ENCODE results near the gene RIOX2. TPM values are rescaled to one million over a fixed set of nuclear protein-coding genes. Genes with fewer than 3 reads are reported as not detected.

RIOX2 gene
- total RNA-seq, 1 donor from 2014 or later = 17.5 TPM

DNA sequence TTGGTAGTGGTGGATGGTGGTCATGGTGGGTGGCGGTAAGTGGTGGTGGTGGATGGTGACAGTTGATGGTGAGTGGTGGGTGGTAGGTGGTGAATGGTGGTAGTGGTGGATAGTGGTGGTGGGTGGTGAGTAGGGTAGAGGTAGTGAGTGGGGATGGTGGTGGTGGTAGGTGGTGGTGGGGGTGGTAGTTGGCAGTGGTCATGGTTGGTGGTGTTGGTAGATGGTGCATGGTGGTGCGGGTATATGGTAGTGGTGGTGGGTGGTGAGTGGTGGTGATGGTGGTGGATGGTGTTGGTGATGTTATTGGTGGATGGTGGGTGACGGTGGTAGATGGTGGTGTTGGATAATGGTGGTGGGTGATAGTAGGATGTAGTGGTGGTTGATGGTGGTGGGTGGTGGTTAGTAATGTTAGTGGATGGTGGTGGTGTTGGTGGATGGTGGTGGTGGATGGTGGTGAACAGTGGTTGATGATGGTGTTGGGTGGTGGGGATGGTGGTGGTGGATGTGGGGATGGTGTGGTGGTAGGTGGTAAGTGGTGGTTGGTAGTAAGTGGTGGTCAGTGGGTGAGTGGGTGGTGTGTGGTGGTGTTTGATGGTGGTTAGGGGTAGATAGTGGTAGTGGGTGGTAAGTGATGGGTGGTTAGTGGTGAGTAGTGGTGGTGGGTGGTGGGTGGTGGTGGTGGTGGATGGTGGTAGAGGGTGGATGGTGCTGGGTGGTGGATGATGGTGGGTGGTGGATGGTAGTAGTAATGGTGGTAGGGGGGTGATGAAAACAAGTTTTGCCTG lies 16.7 kb upstream of the RIOX2 start:
- no peak for DNase-seq

DNA sequence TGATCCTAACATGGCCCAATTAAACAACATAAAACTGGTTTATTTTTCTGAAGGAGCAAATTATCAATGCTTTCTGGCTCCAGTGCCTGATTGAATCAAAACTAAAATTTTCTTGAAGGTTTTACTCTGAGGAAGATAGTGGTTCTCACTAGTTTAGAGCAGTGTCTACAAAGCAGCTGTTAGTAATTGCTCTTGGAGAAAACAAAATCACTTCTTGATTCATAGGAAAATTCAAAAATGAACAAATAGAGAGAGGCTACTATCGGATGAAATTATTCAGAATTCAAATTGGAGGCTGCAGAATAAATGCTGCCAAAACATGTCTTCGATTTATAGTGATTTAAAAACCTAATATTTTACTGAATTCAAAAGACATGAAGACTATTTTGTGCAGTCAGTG lies 15.1 kb upstream of the RIOX2 start:
- no peak for DNase-seq

DNA sequence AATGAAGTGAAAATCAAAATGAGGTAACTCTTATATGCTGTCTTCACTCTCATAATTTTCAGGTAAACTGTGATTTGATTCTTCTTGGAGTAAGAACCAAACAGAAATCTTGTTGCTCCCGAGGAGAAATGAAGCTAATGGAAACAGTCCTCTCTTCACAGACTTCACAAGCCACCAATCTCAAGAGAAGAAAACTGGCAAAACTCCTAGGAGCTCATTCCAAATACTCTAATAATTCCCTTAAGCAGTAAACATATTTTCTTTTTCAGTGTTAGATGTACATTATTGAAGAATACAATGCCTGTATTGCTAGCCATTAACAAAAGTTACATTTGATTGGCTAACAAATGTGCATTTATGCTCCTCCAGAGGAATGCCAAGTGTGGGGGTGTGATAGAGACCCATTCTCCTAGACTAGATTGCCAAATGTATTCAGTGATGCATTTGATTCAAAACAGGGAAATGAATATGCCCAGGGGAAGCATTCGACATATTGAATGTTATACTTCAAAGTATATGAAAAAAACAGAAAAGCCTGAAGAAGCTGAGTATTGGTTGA lies 11.8 kb upstream of the RIOX2 start:
- no peak for DNase-seq

DNA sequence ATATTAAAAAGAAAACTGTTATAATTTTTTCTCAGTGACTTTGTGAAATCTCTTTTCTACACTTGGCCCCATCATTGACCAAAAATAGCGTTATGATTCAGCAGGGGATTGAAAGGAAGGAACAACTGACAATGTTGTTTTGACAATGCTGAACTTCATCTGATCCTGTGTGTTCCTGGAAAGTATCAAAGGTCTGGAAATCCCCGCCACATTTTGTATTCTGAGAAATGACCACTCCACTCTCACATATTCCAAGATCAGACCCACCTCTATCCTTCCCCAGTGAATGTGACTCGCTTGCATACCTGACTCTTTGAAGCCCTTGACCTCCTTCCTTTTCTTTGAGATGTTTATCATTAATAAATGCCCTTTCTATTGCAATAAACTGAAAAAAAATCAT lies 9.7 kb upstream of the RIOX2 start:
- no peak for DNase-seq

DNA sequence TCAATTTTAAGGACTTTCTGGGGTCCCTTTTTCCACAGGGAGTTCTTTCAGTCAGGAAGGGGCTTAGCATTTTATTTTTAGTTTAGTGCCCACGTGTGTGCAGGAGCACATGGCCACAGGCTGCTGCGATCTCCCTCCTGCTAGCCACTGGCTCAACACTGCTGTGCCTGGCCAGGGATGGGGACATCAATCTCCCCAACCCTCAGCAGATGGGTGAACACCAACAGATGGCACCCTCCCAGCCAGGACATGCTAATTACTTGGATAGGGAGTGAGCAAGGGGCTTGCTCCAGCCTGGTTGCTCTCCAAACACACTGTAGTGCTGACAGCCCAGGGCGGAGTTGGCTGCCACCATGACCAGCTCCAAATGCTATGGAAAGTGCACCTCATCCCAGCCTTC lies 7.4 kb upstream of the RIOX2 start:
- no peak for DNase-seq

DNA sequence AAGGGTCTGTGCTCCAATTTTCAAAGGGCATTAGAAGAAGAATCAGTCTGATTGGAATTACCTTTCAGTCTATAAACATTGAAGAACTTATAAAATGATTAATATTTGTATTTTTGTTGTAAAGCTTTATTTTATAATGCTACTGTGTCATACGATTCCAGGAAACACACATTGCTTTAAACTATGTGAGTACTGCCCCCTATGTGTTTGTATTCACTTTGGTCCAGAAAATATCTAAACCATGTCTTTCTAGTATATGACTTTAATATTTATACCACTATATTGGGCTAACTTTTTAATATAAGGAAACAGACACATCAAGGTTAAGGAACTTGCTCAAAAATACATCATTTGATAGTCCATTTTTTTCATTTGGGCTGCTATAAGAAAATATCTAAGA lies 3.2 kb upstream of the RIOX2 start:
- DNase-seq = no peak

DNA sequence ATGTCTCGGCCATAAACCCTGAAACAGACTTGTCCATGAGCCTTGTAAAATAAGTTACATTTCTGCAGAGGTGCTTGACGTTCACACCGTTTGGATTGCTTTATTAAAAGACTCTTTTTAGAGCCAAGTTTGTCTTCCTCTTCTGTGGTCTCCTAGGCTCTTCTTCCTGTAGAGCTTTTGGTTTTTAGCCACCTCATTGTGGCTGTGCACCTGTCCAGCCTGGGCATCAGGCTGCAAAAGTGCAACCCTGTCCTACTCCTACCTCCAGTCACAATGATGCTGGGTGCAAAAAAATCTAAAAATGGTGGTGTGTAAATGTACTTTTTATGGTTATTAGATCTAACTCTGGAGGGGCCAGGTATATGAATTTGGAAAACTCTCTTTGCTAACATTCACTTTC lies 2.8 kb upstream of the RIOX2 start:
- DNase-seq = no peak

DNA sequence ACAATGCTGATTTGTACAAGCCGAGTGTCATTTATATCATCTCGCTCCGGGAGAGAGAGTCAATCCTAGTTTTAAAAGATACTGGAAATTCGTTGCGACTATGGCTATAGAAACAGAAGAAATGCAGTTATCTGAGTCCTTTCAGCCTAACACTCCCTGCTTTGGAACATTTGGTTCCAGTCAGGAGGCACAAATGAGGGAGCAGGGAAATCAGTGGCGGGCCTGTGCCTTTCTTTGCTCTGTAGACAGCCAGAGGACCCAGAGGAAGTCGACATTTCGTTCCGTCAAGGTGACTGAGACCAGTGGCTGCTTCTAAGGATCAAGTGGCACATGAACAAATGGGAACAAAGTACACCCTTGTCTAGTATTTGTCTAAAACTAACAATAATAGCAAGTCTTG lies 745 bp upstream of the RIOX2 start:
- no peak for DNase-seq

DNA sequence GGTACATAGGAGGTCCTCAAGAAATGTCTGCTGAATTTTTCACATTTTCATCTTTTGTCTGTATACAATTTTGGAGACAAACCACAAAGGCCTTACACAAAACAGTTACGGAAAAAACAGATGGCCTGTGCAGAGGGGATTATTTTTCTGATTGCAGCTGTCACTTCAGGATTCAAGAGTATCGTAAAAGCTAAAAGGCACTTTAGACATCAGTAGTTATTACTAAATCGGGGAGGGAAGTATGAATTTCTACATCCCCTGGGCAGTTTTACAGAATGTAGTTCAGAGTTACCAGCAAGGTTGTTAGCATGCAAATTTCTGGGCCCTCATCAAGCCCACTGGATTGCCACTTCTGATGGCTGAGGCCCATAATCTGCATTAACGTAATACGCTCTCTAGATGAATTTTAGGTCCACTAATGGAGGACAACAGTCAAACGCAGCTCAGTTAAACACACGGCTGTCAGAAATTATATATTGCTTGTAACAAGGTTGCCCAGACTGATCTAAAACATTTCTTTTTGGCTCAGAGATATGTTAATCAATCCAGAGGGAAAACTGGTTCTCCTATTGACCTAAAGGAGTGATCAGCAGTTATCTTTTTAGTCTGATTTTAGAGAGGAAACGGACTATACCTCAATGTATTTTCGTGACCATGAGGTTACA lies 1.1 kb downstream of the RIOX2 start:
- no peak for DNase-seq

DNA sequence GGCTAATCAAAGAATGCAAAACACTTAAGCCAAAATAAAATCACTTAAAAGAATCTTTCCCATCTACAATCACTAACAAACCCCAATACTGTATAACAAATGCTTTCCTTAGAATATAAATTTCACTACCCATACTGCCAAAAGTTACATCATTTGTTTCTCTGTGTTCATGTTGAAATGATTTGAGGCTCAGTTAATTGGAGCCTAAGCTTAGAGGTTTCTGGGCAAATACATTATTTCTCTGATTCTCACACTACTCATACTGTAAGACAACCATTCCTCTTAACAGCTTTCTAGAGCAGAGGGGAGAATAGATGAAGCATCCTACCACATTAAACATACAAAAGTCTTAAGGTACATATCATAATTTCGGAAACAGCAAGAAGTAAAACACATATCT lies 2.1 kb downstream of the RIOX2 start:
- no peak for DNase-seq

DNA sequence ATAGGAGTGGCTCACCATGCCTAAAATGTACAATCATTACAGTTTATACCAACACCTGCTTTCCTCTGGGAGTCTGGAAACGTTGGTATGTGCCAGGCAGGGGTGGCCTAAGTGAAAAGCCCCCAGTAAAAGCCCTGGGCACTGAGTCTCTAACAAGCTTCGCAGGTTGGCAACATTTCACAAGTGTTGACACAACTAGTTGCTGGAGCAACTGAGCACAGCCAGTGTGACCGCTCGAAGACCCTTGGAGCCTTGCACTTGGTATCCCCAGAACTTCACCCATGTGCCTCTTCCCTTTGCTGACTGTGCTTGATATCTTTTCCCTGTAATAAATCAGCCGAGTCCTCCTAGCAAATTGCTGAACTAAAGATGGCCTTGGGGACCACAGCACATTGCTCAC lies 2.7 kb downstream of the RIOX2 start:
- no peak for DNase-seq

DNA sequence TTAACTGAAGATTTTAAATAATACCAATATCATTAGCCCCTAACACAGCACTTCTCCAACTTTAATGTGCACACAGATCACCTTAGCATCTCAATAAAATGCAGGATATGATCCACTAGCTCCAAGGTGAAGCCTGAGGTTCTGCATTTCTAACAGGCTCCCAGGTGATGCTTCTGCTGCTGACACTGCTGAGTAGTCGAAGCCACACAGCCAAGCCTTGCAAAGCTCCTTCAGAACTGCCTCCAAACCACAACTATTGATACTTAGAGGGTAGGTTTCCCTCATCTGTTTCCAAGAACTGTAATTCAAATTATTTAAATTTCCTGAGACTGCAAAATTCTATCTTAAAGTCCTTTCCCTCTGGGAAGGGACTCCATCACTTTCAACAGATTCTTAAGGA lies 3.9 kb downstream of the RIOX2 start:
- DNase-seq = no peak

DNA sequence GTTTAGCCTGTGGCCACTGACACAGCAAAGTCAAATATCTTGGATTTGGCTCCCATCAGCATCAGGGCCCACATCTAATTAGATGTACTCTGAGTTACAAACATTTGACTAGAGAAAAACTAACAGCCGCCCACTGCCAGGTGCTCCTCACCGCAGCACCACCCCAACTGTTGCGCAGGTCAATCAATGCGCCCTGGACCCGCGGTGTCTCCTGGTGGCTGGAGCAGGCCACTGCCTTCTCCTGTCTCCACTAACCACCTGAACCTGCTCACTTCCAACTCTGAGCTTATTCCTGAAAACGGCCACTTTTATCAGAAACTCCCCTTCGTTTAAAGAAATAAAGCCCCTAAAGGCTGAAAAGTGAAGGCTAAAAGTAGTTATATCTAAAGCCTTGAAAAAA lies 4.3 kb downstream of the RIOX2 start:
- no peak for DNase-seq

DNA sequence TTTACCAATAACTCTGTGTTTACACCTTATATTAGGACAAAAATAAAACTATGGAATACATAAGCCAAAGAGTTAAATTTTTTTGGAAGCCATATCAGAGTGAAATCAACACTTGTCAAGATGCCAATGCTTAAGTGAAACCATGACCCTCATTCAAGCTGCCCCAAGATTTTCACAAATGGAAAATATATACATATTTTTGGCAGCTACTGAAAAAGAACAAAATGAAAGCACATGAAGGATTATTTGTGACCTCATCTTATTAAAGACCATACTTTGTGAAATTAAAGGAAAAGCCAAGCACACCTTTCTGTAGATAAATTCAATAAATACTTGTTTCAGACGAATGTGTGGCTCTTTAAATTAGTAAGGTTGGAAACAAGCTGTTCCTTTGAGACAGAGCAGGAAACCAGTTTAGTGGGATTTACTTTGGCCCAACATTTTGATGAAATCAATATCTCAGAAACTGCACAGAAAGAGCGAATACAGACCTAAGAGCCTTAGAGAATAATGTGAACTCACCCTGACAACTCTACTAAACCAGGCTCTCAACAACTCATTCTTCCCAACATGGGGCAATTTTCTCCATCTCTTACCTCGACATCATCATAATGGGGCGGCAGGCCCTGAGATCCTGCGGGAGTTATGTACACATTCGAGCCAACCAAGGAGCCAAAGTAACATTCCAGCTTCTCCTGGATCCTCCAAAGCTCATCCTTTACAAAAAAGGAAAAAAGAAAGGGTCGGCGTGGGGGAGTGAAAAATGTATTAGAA lies 11.1 kb downstream of the RIOX2 start:
- no peak for DNase-seq

DNA sequence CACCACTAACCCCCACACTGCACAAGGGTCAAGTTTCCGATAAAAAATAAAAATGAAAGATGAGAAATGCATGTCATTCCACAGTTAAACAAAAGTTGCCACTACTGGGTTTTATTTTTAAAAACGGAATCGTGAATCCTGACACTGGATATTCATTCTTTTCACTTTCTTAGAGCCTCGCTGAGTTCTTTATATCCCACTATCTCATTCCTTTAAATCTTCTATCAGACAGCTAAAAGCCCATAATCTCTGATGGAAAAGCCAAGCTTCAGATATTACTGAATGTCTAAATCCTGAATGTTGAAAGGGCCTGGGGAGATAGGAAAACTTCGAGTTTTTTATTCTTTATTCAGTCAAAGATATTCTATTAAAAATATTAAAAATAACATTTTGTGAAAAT lies 11.7 kb downstream of the RIOX2 start:
- DNase-seq = no peak

DNA sequence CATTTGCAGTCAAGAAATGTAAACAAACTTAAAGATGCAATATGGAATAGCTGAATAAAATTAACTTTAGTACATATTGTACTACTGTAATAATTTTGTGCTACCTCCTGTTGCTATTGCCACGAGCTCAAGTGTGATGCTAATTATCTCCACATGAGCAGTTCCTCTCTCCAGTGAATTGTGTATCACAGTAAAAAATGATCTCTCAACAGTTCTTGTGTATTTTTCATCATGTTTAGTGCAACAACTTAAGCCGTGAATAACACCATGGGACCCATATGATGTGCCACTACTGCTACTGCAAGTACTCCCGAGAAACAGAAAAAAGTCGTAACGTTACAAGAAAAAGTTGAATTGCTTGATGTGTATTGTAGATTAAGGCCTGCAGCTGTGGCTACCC lies 12.4 kb downstream of the RIOX2 start:
- no peak for DNase-seq

DNA sequence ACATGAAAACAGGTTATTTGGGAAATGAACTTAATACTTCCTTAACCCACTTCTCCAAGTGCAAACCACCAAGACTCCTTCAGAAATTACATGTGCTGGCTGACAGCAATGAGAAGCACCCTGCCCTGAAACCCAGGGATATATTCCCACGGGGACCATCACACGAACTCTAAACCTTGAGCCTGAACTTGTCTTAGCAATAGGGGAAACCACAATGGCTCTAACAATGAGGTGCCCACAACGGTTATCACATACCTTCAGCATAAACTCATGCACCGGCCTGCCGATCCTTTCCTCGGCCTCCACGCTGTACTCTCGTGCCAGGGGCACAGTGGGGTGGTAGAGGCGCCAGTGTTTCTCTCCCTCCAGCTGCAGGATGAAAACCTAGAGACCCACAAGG lies 13.4 kb downstream of the RIOX2 start:
- DNase-seq = no peak

DNA sequence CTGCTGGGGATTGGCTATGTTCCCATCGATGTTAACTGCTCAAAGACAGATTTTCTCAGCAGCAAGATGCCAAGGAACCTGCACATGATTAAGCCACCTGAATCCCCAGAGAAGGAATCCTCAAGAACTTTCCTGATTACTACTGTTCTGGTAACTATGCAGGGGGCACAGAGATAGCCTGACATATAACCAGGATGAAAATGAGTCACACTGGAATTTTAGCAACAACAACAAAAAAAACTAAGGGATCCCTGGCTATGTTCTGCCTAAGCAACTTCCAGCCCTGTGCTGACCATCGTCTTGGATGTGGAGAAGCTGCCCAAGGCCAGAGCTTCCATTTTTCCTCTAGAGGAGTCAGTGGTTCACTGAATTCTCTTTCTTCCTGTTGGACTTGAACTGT lies 13.8 kb downstream of the RIOX2 start:
- DNase-seq = no peak

DNA sequence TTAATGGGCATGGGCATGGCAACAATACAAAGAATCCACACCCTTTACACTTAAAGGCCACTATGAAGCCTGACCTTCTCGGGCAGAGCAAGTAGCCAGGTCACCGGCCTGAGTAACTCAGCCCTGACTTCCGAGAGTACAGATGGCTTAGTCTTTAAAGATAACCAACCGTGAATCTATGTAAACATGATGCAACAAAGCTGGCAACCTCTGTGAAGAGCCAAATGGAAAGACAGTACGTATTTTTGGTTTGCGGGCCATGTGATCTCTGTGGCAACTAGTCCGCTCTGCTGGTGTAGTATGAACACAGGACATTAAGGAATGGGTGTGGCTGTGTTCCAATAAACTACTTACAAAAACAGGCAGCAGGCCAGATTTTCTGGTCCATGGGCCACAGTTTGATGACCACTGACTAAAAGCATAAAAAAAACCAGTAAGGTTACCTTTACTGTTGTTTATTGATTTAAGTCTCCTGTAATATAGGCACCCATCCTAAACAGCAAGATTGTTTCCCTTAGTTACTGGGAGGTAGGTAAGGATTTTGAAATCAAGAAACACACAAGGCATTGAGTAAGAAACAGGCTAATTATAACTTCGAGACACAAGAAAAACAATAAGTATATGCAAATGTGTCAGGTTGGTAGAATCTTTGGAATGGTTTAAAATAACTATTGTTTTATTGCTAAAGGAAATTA lies 14.5 kb downstream of the RIOX2 start:
- DNase-seq = no peak

DNA sequence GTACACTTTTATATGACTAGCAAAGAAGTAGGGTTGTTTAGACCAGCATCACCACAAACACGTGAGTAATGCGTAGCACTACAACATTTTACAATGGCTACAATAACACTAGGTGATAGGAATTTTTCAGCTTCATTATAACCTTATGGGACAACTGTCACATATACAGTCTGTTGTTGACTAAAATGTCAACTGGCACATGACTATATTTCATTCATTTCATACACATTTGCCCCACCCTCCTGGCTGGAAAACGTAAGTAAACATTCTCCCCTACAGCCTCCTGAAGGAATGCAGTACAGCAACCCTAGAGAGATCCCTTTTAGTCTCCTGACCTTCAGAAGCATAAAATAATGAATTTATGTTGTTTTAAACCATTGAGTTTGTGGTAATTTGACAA lies 16.2 kb downstream of the RIOX2 start:
- no peak for DNase-seq

DNA sequence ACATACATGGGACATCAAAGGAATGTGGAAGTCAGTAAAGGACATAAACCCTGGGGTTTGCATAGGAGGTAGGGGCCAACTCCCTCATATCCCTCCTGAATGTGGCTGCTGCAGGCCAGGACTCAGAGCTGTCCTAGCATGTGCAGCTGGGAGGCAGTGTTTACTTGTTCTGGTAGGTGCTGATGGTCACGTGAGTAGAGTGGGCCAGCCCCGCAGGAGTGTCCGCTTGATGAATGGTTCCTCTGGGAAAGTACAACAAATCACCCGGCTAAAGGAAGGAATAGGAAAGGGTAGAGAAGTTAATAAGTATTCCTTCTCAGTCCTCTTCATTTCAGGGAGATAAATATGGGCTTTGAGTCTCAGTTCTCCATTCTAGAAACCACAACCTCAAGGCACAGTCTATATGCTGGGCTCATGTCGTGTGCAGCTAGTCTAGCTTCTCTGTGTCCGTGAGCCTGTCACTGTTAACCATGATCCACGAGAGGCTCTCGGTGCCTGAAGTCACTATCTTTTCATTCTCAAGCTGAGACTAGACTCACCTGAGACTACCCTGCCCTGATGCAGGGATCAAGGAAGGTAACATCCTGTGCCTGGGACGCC lies 17.9 kb downstream of the RIOX2 start:
- no peak for DNase-seq

DNA sequence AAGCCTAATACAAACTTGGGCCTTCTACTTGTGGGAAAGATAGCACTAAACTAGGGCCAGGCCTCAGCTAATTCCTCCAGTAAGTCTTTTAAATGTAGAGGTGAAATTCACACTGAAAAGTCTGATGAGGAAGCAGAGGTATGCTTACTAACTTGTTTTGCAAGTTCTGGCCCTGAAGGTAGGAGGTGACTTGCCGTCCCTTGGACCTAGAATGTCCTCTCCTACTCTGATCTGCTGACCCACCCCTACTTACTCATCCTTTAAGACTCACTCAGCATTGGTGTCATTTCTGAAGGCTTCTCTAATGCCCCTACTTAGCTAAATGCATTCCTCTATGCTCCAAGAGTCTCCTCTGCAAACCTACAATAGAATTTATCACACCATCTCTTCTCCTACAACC lies 19.4 kb downstream of the RIOX2 start:
- DNase-seq = no peak

Measured in occipital lobe (tissue), 2 donors.